WTC11 (cell line): Measurements from ENCODE around the gene H1-8. TPM values are rescaled to one million over a fixed set of nuclear protein-coding genes. Genes with fewer than 3 reads are reported as not detected.

ENCODE experiments used
- ATAC-seq: fragments of 200-7000 bp; cut with Tn5 transposase; 2 replicates; pipeline ENCODE4 v1.10.0; 2021; ENCODE audit warnings: mild to moderate bottlenecking, moderate library complexity
- CTCF ChIA-PET: fragments of 300-600 bp; sonication (Branson Sonifier 250); formaldehyde crosslinking; loops from one replicate; lab custom pipeline; 2021; ENCODE audit warnings: antibody characterized with exemption; lab: Charles Lee
- POLR2A ChIA-PET: fragments of 350-600 bp; sonication (Branson Sonifier 250); formaldehyde crosslinking; loops from one replicate; lab custom pipeline; 2021; ENCODE audit warnings: antibody characterized with exemption; lab: Charles Lee
- DNase-seq: peaks from one replicate; pipeline ENCODE4 v3.0.0; 2021; ENCODE audit warnings: low spot score
- H3K27ac Mint-ChIP-seq: 2 replicates; pipeline ENCODE4 v1.8.0; 2021; ENCODE audit warnings: mixed read lengths
- H3K27me3 Mint-ChIP-seq: 2 replicates; pipeline ENCODE4 v1.8.0; 2021; ENCODE audit warnings: low read depth, mild to moderate bottlenecking, moderate library complexity, mixed read lengths
- H3K36me3 Mint-ChIP-seq: 2 replicates; pipeline ENCODE4 v1.8.0; 2021; ENCODE audit warnings: mixed read lengths
- H3K4me1 Mint-ChIP-seq: 2 replicates; pipeline ENCODE4 v1.8.0; 2022; ENCODE audit warnings: mixed read lengths
- H3K4me3 Mint-ChIP-seq: 2 replicates; pipeline ENCODE4 v1.8.0; 2021; ENCODE audit warnings: mild to moderate bottlenecking, moderate library complexity, mixed read lengths
- H3K9me3 Mint-ChIP-seq: 2 replicates; pipeline ENCODE4 v1.8.0; 2021; ENCODE audit warnings: mixed read lengths
- FOXK1 ChIP-seq: sonication (generic); formaldehyde crosslinking; IDR thresholded peaks from 2 replicates; pipeline ENCODE4 v1.8.0; 2022; ENCODE audit warnings: mild to moderate bottlenecking, moderate library complexity, missing genetic modification reagents
- FOXP1 ChIP-seq: sonication (generic); formaldehyde crosslinking; IDR thresholded peaks from 2 replicates; pipeline ENCODE4 v1.8.0; 2022; ENCODE audit warnings: missing genetic modification reagents, mild to moderate bottlenecking, moderate library complexity, borderline replicate concordance
- NR1H2 ChIP-seq: sonication (generic); formaldehyde crosslinking; IDR thresholded peaks from 2 replicates; pipeline ENCODE4 v1.9.0; 2021; ENCODE audit warnings: mild to moderate bottlenecking, moderate library complexity, missing genetic modification reagents
- NR2C2 ChIP-seq: sonication (generic); formaldehyde crosslinking; IDR thresholded peaks from 2 replicates; pipeline ENCODE4 v1.8.0; 2022; ENCODE audit warnings: mild to moderate bottlenecking, missing genetic modification reagents
- ZNF263 ChIP-seq: sonication (generic); formaldehyde crosslinking; IDR thresholded peaks from 2 replicates; pipeline ENCODE4 v1.8.1; 2022; ENCODE audit warnings: low read depth, mild to moderate bottlenecking, moderate library complexity, missing genetic modification reagents
- ZNF396 ChIP-seq: fragments of 250-450 bp; sonication (Bioruptor Pico); IDR thresholded peaks from 2 replicates; pipeline ENCODE4 v1.8.0; 2021; ENCODE audit warnings: mild to moderate bottlenecking, moderate library complexity, borderline replicate concordance
- ZNF423 ChIP-seq: fragments of 250-450 bp; sonication (Bioruptor Pico); IDR thresholded peaks from 2 replicates; pipeline ENCODE4 v2.1.2; 2022; ENCODE audit warnings: mild to moderate bottlenecking, moderate library complexity
- total RNA-seq: library from RNA; stranded (reverse); gene quantifications from 3 replicates; pipeline ENCODE4 v1.2.3, GENCODE V29; 2021
- TF ChIP-seq, protein P1 (sequence below): sonication (generic); formaldehyde crosslinking; IDR thresholded peaks from 2 replicates; pipeline ENCODE4 v1.8.0; 2022; ENCODE audit warnings: mild to moderate bottlenecking, missing genetic modification reagents
- TF ChIP-seq, protein P2 (sequence below): fragments of 250-450 bp; sonication (Bioruptor Pico); IDR thresholded peaks from 2 replicates; pipeline ENCODE4 v1.8.0; 2021; ENCODE audit warnings: mild to moderate bottlenecking
- TF ChIP-seq, protein P3 (sequence below): fragments of 250-450 bp; sonication (Bioruptor Pico); conservative IDR thresholded peaks from 2 replicates; pipeline ENCODE4 v1.9.0; 2021; ENCODE audit warnings: mild to moderate bottlenecking
- TF ChIP-seq, protein P4 (sequence below): sonication (generic); formaldehyde crosslinking; IDR thresholded peaks from 2 replicates; pipeline ENCODE4 v1.8.1; 2023; ENCODE audit warnings: mild to moderate bottlenecking, missing genetic modification reagents, moderate library complexity

Gene H1-8
- total RNA-seq, 1 experiment from 2014 or later, result not detected

DNA sequence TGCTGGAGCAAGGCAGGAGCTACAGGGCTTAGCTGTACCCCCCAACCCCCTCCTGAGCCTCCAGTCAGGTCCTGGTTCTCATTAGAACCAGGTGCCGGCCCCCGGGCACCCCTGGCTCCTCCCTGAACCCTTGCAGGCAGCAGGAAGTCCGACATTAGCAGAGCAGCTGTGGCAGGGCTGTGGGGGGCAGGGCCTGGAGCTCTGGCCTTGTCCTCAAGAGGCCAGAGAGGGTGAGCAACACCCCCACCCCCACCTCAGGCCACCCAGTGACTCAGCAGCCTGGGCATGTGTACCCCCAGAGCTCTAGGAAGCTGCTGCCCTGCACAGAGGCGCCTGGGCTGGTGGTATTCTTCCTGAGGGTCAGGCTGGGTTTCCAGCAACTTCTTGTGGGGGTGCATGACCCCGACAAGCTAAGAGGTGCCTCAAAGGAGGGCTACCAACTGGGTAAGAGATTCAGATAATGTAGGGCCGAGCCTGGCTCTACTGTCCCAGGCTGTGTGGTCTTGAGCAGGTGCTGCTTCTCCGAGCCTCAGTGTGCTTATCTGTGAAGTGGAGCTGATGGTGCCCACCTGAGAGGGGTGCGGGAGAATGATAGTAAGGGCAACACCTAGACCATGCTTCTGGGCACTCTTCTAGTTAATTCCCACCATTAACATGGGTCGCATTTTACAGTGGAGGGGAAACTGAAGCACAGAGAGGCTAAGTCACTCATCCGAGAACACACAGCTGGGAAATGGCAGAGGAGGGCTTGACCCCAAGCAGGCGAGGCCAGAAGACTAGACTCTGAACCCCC, 16.0 kb downstream of the H1-8 start:
- ChIA-PET POLR2A (no interaction called here), CTCF (interaction anchor here (0.6 to 1.7 kb wide), 3 partner anchors 69 to 908 kb away, joined by 4 to 9 read pairs (median 5); no protein-coding TSS in a partner anchor)
- no peak overlapping the region for H3K27ac Mint-ChIP-seq
- H3K4me3 Mint-ChIP-seq, result no peak overlapping the region
- H3K36me3 Mint-ChIP-seq, result peaks cover 5% of the 10 kb centered on the region
- H3K9me3 Mint-ChIP-seq, result no peaks in the 10 kb centered on the region
- DNase-seq (no peak), ATAC-seq (peak; percentile 20)
- H3K27me3 Mint-ChIP-seq, result no peaks in the 10 kb centered on the region
- TF ChIP-seq ZNF263 (CRISPR knock-in tag) (no peak), FOXP1 (CRISPR knock-in tag) (0 out of 2 replicates have a peak, but pooled peaks have one; percentile 32)
- peaks cover 38% of the 10 kb centered on the region for H3K4me1 Mint-ChIP-seq

DNA sequence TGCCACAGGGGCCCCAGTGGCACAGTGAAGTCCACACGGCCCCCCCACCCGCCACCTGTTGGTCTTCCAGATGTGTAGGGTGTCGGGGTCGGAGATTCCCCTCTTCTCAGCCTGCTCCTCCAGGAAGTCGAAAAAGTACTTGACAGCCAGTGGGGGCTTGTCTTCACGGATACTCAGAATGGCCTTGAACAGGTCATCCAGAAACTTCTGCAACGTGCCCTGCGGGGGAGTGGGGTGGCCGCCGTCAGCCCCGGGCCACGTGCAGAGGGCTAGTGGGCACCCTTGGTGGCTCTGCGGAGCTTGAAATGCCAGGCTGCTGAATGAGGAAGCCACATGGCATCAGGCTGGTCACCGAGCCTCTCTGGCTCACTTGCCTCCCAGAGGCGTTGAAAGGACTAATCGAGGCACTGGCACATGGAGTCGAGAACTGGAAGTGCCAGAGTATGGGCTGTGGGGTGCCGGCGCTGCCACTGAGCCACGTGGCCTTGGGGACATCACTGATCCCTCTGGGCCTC, 16.6 kb downstream of the H1-8 start:
- no peak overlapping the region for H3K4me3 Mint-ChIP-seq
- DNase-seq (no peak), ATAC-seq (no peak)
- peaks cover 31% of the 10 kb centered on the region for H3K4me1 Mint-ChIP-seq
- TF ChIP-seq, protein P1, sequence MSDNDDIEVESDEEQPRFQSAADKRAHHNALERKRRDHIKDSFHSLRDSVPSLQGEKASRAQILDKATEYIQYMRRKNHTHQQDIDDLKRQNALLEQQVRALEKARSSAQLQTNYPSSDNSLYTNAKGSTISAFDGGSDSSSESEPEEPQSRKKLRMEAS (CRISPR knock-in tag), result no peak
- TF ChIP-seq, protein P2, sequence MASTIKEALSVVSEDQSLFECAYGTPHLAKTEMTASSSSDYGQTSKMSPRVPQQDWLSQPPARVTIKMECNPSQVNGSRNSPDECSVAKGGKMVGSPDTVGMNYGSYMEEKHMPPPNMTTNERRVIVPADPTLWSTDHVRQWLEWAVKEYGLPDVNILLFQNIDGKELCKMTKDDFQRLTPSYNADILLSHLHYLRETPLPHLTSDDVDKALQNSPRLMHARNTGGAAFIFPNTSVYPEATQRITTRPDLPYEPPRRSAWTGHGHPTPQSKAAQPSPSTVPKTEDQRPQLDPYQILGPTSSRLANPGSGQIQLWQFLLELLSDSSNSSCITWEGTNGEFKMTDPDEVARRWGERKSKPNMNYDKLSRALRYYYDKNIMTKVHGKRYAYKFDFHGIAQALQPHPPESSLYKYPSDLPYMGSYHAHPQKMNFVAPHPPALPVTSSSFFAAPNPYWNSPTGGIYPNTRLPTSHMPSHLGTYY (CRISPR knock-in tag), result no peak
- TF ChIP-seq ZNF396, result no peak
- ChIA-PET POLR2A (no interaction called here), CTCF (interaction anchor here (1.4 kb wide), 1 partner anchor 69 kb away, joined by 9 read pairs; no protein-coding TSS in a partner anchor)
- H3K36me3 Mint-ChIP-seq, result peaks cover 5% of the 10 kb centered on the region
- no peaks in the 10 kb centered on the region for H3K27me3 Mint-ChIP-seq
- H3K27ac Mint-ChIP-seq, result no peak overlapping the region
- no peaks in the 10 kb centered on the region for H3K9me3 Mint-ChIP-seq

DNA sequence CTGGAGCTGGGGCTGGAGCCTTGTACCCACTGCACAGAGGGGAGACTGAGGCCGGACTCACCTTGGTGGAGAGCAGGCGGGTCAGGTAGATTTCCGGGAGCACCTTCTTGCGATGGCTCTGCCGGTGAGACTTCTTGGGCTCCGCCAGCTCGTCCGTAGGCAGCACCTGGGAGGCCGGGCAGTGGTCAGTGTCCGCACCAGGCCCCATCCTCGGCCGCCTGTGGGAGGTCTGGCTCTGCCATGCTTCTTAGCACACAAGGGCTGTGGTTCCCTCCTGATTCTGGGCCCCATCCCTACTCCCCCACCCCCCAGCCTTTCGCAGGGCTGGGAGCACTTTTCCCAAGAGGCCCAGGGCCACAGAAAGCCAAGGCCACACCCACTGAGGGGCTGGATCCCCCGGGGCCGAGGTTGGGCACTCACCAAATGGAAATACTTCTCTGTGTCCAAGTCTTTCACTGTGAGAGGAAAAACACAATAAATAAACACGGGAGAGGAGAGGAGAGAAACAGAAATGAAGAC, 17.4 kb downstream of the H1-8 start:
- POLR2A ChIA-PET, result no interaction called here
- Mint-ChIP-seq H3K9me3 (no peaks in the 10 kb centered on the region), H3K4me1 (peaks cover 26% of the 10 kb centered on the region), H3K27ac (peak overlapping the region; percentile 48), H3K36me3 (peaks cover 5% of the 10 kb centered on the region), H3K27me3 (no peaks in the 10 kb centered on the region), H3K4me3 (no peak overlapping the region)
- no peak for DNase-seq
- no peak for TF ChIP-seq NR1H2
- TF ChIP-seq ZNF263 (CRISPR knock-in tag), result no peak
- TF ChIP-seq NR2C2 (CRISPR knock-in tag), result no peak
- TF ChIP-seq ZNF423 (CRISPR knock-in tag), result no peak
- TF ChIP-seq, protein P3, sequence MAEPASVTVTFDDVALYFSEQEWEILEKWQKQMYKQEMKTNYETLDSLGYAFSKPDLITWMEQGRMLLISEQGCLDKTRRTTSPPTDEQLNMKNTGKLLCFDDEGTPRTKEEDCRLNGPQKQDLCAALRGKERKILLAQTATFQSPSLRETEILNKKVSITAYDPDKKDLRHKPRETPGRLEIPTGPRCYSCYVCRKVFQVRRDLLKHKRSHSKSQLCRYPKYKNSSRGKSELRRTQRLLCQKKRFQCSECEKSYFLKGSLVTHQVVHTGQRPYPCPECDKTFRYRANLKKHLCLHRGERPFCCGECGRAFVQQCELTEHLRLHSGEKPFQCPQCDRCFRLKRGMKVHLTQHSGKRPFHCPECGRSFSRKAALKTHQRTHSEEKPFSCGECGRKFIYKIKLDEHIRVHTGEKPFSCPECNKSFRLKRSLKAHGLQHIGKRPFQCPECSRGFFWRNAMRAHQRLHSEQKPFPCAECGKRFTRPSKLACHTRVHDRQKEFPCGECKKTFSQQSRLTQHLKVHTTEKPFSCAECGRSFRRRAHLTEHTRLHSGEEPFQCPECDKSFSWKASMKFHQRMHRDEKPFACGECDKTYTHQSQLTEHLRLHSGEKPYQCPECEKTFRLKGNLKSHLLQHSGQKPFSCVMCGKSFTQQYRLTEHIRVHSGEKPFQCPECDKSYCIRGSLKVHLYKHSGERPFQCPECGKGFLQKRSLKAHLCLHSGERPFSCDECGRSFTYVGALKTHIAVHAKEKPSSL (CRISPR knock-in tag), result no peak
- TF ChIP-seq, protein P4, sequence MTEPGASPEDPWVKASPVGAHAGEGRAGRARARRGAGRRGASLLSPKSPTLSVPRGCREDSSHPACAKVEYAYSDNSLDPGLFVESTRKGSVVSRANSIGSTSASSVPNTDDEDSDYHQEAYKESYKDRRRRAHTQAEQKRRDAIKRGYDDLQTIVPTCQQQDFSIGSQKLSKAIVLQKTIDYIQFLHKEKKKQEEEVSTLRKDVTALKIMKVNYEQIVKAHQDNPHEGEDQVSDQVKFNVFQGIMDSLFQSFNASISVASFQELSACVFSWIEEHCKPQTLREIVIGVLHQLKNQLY (CRISPR knock-in tag), result no peak
- TF ChIP-seq FOXK1 (CRISPR knock-in tag), result no peak
- no peak for ATAC-seq
- CTCF ChIA-PET, result interaction anchor here (1.0 kb wide), 1 partner anchor 16 kb away, joined by 6 read pairs; no protein-coding TSS in a partner anchor
